Activated CD4-positive, alpha-beta T cell treated with anti-CD3 and anti-CD28 coated beads, Interleukin-2, amount 50 U/mL, for 16 hours (primary cell): ENCODE results near the gene SERINC3.
A peak's percentile ranks its signal among the peaks of the same experiment; 100 is the strongest.

Experiments used
- DNase-seq: peaks from one replicate; pipeline ENCODE4 v3.0.0-alpha.2; 2020

The SERINC3 gene

GRCh38 chr20:44532259-44532980 lies 10.6 kb upstream of the SERINC3 start:
- DNase-seq: no peak

- no peak for DNase-seq
Observed at GRCh38 chr20:44528309-44528708, 6.4 kb upstream of the SERINC3 start.

- DNase-seq: no peak
Observed at GRCh38 chr20:44527716-44528199, 5.9 kb upstream of the SERINC3 start.

- DNase-seq: no peak
Observed at GRCh38 chr20:44526129-44526528, 4.3 kb upstream of the SERINC3 start.

- no peak for DNase-seq
Observed at GRCh38 chr20:44523746-44524145, 1.9 kb upstream of the SERINC3 start.

- no peak for DNase-seq
Observed at GRCh38 chr20:44522841-44523240, 971 bp upstream of the SERINC3 start.

- no peak for DNase-seq
Observed at GRCh38 chr20:44520881-44521280, 989 bp downstream of the SERINC3 start.

- DNase-seq: no peak
Observed at GRCh38 chr20:44518248-44518647, 3.6 kb downstream of the SERINC3 start.

GRCh38 chr20:44517454-44517853 lies 4.4 kb downstream of the SERINC3 start:
- DNase-seq: no peak

- no peak for DNase-seq
Observed at GRCh38 chr20:44516491-44516890, 5.4 kb downstream of the SERINC3 start.

- DNase-seq: no peak
Observed at GRCh38 chr20:44513871-44514270, 8.0 kb downstream of the SERINC3 start.

- no peak for DNase-seq
Observed at GRCh38 chr20:44509762-44510161, 12.1 kb downstream of the SERINC3 start.

GRCh38 chr20:44504402-44505307 lies 17.2 kb downstream of the SERINC3 start:
- no peak for DNase-seq

GRCh38 chr20:44502968-44503367 lies 18.9 kb downstream of the SERINC3 start:
- DNase-seq: no peak

- DNase-seq: no peak
Observed at GRCh38 chr20:44501448-44501847, 20.4 kb downstream of the SERINC3 start.

GRCh38 chr20:44500221-44500620 lies 21.6 kb downstream of the SERINC3 start:
- no peak for DNase-seq

- DNase-seq: no peak
Observed at GRCh38 chr20:44497761-44498160, 24.1 kb downstream of the SERINC3 start.

- DNase-seq: peak; percentile 37
Observed at GRCh38 chr20:44496976-44497375, 24.9 kb downstream of the SERINC3 start.

GRCh38 chr20:44495802-44496481 lies 25.9 kb downstream of the SERINC3 start:
- DNase-seq: peak; percentile 66

GRCh38 chr20:44495257-44495656 lies 26.6 kb downstream of the SERINC3 start:
- DNase-seq: peak; percentile 54

GRCh38 chr20:44494681-44495080 lies 27.2 kb downstream of the SERINC3 start:
- no peak for DNase-seq

GRCh38 chr20:44494266-44494665 lies 27.6 kb downstream of the SERINC3 start:
- DNase-seq: no peak

- no peak for DNase-seq
Observed at GRCh38 chr20:44491635-44492395, 30.1 kb downstream of the SERINC3 start.
